HG03066 (cell line): ENCODE results near the gene RPS6KA3.
A peak's percentile ranks its signal among the peaks of the same experiment; 100 is the strongest.
"Not testable (repeated sequence)": the region's sequence is repeated elsewhere in the genome, so short reads cannot be mapped to it uniquely, and the experiment has no call there.

Source experiments
- ATAC-seq: cut with Tn5 transposase; IDR thresholded peaks from one replicate; pipeline ENCODE4 v1.9.1; 2021; ENCODE audit warnings: low read depth; ENCODE audit not compliant: unreplicated experiment

The RPS6KA3 gene

GRCh38 chrX:20149326-20149725, 117.4 kb downstream of the RPS6KA3 start:
- no peak for ATAC-seq

GRCh38 chrX:20147561-20147960, 119.1 kb downstream of the RPS6KA3 start:
- ATAC-seq: no peak

DNA sequence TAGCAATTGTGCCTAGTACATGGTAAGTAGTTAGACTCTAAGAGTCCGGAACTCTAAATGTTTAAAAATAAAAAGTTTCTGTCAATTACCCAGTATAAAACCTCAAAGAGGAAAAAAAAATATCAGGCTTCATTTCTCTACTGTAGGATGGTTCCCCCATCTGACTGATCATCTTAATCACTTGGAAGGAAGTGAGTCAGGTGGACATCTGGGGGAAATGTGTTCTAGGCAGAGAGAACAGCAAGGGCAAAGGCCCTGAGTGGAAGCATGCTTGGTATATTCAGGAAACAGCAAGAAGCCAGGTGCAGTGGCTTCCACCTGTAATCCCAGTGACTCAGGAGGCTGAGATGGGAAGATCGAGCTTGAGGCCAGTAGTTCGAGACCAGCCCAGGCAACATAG, 122.2 kb downstream of the RPS6KA3 start:
- no peak for ATAC-seq

- ATAC-seq: no peak
Observed at GRCh38 chrX:20143561-20143960, 123.1 kb downstream of the RPS6KA3 start.

DNA sequence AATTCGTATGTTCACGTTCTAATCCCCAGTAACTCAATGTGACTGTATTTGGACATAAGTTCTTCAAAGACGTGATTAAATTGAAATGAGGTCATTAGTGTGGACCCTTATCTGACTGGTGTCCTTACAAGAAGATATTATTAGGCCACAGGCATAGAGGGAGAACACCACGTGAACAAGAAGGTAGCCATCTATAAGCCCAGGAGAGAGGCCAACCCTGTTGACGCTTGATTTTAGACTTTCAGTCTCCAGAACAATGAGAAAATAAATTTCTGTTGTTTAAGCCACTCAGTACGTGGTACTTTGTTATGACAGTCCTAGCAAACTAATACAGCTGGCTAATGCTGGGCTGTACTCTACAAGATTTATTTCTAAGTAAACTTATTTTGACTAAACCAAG, 123.6 kb downstream of the RPS6KA3 start:
- ATAC-seq: no peak

- peak; percentile 96 for ATAC-seq
Observed at GRCh38 chrX:20141281-20142220, 125.2 kb downstream of the RPS6KA3 start, which contains the start of gene EIF1AX. Gene EIF1AX (minus strand): TSS chrX:20141838. CDS start chrX:20141640, 198 bp downstream.

DNA sequence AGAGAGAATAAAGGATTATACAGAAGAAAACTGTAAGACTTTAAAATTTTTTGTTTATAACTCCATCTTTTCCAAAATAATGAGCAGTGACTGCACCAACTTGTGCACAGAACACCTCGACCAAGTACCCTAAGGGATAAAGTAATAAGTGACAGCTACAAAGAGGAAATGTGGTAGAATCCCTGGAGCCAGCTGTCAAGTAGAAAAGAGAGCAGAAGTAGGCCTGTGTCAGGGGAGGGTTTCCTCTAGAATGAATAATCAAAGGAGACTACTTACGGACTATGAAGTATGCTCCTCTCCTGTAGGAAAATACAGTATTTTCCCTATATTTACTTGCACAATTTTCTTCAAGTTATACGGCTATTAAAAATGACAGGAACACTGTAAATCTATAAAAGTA, 126.3 kb downstream of the RPS6KA3 start:
- no peak for ATAC-seq

DNA sequence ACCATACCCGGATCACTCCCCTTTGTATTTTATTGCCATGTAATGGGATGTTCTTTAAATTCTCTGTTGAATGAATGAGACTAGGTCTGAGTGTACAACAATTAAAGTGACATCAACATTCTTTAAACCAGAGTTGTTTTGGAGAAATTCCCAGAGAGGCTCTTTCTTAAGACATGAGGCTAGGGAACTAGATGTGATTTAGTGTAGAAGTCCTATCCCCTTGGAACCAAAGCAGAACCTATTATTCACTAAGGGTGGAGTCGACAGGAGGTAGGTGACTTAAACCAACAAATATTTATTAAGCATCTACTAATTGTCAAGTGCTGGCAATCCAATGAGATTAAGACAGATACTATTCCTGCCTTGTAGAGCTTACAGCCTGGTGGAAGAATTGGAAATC, 126.7 kb downstream of the RPS6KA3 start:
- no peak for ATAC-seq

DNA sequence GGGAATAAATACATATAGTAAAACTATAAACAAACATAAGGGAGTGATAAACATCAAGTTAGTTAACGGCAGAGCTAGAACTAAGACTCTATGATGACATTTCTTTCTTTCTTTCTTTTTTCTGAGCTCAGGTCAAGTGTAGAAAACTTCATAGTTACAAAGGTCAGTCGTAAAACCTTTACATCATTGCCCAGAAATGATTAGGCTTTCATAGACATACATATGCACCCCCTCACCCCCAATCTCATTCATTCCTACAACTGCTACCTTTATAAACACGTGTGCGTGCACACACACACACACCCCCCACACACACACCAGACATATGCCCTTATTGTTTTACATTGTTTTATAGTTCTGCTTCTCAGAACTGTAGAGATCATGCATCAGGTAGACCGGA, 130.8 kb downstream of the RPS6KA3 start:
- no peak for ATAC-seq

DNA sequence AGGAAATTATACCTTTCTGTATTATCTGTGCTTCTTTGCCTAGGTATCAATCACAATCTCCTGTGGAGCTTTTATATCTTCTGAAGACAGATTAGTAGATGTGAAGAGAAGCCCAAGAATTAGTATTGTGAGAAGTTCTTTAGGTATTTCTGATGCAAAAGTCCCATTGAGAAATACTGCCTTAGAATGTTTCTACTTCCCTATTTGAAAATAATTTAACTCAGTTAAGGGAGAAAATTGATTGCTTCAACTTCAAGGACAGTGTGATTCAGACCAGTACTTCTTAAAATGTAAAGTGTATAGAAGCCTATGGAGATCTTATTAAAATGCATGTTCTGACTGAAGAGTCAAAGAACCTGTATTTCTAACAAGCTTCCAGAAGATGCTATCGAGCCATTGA, 134.0 kb downstream of the RPS6KA3 start:
- no peak for ATAC-seq

DNA sequence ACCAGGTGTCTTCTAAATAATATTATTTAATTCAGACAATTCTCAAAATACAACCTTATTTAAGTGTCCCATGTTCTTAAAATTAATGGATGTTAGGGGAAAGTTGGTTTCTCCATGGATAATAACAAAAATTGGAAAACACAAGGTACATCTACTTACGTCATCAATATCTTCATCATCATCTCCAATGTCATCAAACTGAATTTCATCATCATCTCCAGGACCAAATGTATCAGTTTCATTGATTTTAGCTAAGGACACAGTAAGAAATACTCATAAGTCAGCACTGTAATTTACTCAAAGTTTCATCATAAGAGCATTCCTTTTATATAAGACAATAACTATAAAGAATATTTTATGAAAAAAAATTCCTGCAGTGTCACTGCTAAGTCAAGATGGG, 136.4 kb downstream of the RPS6KA3 start:
- ATAC-seq: no peak

DNA sequence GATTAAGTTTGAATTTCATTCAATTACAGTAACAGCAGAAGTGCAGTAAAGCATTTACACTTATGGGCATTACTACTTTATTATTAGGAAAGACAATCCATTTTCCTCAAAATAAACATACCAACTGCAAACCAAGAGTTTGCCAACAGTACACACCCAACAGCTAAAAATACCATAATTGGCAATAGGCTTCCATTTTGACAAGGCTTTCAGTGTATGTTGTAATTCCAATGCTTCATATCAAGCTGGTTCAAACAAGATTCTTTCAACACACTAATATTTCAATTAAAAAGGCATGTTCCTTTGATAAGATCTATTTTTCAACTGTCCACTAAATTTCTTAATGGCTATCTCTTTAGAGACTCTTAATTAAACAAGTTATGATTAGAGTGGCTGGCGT, 137.2 kb downstream of the RPS6KA3 start:
- no peak for ATAC-seq

DNA sequence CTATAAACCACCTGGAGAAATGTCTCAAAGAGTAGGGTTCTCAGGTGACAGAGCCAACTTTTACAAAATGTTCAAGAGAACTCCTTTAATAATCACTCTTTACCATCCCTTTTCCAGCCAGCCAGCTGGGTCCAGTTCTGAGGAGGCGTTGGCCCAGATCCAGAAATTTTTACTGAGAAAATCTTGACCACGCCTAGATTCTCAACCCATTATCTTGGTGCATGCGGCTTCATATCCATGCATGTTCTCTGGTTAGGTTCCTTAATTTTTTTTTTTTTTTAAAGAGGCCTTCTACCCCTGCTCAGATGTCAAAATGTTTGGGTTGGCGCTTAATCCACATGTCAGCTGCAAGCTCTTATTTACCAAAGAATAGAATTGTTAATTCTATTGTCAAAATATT, 138.0 kb downstream of the RPS6KA3 start:
- ATAC-seq: no peak

GRCh38 chrX:20127440-20127839, 139.3 kb downstream of the RPS6KA3 start:
- ATAC-seq: not testable (repeated sequence)

DNA sequence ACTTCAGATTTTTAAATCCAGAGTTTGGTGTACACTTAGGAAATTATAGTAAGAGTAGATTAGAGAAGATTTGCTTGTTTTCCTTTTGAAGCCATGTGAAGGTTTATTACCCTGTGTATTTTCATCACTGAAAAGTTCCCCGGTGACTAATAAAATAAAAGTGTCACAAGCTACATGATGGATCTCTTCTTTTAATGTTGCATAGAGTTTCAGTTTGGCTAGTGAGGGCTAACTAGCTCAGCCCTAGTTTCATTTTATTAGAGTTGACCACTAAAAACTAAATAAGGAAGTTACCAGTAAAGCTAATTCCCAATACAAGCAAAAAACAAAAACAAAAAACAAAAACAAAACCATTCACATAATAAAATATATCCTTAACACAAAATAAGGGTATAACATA, 139.9 kb downstream of the RPS6KA3 start:
- not testable (repeated sequence) for ATAC-seq

GRCh38 chrX:20124964-20125363, 141.7 kb downstream of the RPS6KA3 start:
- no peak for ATAC-seq

GRCh38 chrX:20118065-20118824, 148.5 kb downstream of the RPS6KA3 start:
- no peak for ATAC-seq

GRCh38 chrX:20116577-20117240, 150.0 kb downstream of the RPS6KA3 start, which contains the start of gene MAP7D2:
Gene MAP7D2 (minus strand): TSS chrX:20116907. CDS start chrX:20116879, 28 bp downstream.
- ATAC-seq: no peak

GRCh38 chrX:20116087-20116576, 150.6 kb downstream of the RPS6KA3 start:
- no peak for ATAC-seq

DNA sequence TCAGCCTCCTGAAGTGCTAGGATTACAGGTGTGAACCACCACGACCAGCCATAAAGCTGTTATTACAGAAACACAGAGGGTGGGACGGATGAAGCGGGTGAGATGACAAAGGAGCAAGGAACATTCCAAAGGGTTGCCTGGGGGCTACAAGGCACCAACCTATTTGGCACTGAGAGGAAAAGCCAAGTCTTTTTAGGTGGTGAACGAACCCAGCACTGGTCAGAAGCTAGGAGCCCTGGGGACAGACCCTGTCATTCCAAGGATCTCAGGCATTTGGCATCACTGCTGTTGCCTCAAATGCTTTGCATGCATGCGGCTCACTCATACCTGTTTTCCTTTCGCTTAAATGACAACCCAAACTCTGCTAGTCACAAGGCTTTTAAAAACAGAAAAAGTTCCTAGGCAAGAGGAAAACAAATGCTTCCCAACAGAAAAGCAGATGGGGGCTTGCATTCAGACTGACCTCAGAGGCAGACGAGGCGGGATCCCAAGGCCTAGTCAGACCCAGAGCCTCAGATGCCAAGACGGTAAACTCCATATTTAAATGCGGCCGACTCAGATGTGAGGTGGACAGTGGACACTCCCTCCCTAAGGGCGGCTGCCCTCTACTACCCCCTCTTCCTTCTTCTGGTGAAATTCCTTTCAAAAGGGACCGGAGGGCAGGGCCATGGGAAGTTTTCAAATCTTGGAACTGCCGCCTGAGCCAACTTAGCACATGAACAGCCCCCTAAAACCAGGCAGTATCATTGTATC, 154.5 kb downstream of the RPS6KA3 start:
- ATAC-seq: no peak
